HG02852 (cell line): ENCODE data around the gene CIB4.

Source experiments
- ATAC-seq: cut with Tn5 transposase; IDR thresholded peaks from one replicate; pipeline ENCODE4 v1.9.1; 2021; ENCODE audit warnings: mild to moderate bottlenecking, moderate library complexity; ENCODE audit not compliant: unreplicated experiment

CIB4 gene

DNA sequence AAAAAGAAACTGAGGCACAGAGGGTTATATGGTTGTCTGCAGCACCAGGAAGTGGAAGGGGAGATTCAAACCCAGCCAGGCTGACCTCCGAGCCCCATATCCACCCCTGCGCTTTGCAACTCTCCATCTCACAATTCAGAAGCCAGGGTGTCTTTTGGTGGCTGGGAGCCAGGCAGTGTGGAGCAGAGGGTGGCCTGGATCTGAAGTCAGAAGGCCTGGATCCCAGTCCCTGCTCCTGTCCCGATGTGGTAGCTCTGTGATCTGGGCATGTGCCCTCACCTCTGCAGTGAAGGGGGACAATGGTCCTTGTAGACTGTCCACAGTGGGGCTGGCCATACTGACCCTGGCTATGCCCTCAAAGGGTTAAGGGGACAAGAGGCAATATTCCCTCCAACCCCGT, 57.0 kb downstream of the CIB4 start:
- no peak for ATAC-seq

GRCh38 chr2:26583381-26583911, 57.7 kb downstream of the CIB4 start:
- ATAC-seq, result no peak

DNA sequence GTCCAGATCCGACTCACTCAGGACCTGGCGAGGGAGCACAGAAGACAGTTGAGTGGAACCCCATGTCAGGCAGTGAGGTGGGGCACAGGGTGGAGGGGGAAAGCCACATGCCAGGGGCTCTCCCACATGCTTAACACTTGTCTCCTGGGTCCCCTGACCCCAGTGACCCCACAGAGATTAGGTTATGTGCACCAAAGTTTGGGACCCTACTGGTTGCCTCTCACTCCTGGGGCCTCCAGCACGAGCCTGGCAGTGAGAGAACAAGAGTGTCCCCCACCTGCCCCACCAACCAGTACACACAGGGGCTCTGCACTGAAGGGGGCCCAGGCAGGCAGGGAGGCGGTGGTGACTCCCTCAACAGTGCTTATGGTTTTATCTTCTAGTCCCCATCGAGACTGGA, 58.3 kb downstream of the CIB4 start:
- ATAC-seq, result no peak

- ATAC-seq, result no peak
These were observed 58.9 kb downstream of the CIB4 start for GRCh38 chr2:26581991-26582842.

DNA sequence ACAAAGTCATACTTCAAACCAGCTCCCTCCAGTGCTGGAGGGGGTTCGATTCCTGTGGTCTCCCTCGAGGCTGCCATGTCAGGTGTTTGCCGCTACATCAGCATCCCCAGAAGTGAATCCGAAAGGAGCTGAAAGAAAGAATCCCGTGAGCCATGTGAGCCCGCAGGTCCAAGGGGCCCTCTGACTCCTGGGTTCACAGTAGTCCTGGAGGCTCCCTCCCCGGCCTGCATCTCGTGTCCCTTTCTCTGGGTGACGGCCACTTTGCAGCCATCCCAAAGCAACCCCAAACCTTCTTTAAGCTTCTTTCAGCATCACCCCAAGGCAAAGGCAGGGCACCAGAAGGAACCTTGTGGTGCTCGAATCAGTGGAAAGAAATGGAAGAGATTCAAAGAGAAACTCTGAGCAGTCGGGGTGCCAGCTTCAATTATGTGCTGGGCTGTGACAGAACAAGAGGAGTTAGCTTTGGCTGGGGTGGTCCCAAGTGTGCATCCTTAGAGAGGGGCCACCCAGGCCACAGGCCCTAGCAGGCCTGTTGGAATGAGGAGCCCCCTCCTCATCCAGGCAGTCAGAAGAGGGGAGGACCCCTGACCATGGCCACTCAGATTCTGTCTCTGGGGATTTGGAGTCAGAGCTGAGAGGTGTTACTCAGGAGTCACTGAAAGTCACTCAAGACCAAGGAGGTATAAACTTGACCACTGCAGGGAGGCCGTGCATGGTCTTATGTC, 59.7 kb downstream of the CIB4 start:
- ATAC-seq, result no peak

- no peak for ATAC-seq
These were observed 60.4 kb downstream of the CIB4 start for GRCh38 chr2:26580751-26581150.

- ATAC-seq, result no peak
These were observed 61.0 kb downstream of the CIB4 start for GRCh38 chr2:26580151-26580550.

- ATAC-seq, result no peak
These were observed 61.5 kb downstream of the CIB4 start for GRCh38 chr2:26579723-26580040.

DNA sequence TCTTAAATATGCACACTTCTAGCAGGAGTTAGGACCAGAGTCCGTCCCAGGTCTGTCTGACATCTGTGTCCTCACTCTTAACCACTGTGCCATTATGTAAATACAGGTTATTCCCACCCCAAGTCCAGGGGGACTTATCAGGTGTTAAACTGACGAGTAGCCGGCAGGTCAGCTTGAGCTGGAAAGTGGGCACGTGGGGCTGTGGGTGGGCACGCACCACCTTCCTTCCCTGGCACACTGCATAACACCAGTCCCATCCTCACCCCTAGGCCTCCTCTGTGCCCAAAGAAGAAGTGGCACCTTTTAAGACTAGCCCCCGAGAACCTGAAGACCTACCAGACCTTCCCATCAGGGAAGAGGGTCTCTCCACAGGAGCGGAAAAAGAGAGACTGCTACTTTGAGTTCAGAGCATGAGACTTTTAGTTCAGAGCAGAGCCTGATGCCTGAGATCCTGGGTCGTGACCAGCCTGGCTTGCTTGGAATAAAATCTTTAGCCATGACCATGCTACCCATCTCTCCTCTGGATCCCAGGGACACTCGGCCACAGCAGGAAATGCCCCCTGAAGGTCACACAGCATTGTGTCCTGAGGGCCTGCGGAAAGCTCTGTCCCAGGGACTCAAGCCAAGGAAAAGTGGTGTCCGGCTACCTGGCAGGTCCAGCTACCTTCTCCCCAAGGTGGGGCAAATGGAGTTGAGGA, 62.0 kb downstream of the CIB4 start:
- ATAC-seq, result no peak

GRCh38 chr2:26578581-26578980, 62.6 kb downstream of the CIB4 start:
- no peak for ATAC-seq

DNA sequence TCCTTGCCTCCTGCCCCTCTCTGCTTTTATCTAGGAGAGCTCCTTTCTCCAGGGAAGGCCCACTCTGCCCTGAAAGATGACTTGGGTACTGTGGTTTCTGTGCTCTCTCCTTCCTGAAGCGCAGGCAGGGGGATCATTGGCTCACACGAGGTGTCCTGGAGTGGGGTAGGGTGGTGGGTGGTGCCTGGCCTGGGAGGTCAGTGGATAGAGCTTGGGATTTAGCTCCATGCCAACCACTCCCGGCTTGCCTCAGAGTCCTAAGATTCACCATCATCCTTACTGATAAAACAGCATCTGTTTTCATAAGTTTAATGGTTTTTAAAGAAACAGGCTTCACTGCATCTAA, 63.1 kb downstream of the CIB4 start:
- ATAC-seq, result no peak

DNA sequence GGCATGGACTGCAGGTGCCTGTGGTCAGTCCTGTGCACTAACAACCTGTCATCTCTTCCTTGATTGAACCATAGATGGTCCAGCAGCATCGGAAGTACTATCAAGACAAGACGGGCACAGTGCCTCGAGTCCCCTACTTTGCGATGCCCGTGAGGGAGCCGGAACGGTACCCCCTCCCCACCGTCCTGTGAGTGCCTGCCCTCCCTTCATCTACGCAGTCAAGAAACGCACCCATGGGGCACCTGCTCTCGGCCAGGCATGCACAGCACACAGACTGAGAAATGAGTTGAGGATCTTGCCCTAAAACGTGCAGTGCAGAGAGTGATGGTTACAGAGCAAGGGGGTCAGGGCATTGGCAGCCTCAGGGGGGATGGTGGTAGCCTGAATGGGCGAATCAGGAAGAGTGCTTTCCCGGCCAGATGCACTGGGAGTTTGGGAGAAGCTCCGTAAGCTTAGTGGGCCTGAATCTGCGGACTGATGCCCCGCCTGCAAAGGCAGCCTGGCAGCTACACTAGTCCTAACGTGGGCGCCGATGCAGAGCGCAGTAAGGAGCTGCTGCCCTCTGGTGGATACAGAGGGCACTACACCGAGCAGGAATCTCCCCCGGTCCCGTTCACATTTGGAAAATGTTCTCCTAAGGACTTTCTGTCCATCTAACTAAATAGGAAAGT, 63.6 kb downstream of the CIB4 start:
- ATAC-seq, result no peak

DNA sequence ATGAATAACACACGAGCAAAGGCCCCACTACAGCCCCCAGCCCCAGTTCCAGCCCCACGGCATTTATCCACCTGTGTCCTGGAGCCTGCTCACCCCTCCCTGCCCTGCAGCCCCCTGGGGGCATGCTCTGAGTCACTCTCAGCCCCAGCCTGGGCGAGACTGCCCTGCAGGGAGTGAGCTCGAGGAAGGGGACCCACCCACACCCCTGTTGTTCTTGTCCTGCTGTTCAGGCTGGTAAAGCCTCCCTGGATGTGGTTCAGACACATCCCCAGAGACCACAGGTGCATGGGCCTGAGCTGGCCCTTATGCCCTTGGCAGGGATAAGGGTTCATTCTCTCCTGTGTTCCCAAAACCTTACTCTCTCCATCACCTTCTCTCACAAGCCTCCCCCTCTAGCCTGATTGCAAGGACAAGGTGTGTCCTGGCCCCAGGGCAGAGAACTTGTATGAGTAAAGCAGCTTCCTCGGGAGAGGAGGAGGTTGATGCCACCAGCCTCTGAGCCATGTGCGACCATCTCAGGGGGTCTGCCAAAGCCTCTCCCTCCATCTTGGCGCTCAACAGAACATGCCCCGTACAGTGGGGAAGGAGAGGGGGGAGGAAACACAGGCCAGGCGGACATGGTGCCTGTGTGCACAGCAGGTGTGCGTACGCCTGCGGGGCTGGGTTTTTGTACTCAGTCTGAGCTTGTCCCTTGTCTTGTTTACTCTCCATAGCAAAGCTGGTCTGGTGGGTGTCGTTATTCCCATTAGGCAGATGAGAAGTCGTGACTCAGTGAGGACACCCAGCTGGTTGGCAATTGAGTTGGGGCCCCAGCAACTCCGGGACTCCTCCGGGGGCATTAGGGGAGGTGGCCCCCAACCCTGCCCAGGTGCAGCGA, 64.4 kb downstream of the CIB4 start:
- no peak for ATAC-seq

DNA sequence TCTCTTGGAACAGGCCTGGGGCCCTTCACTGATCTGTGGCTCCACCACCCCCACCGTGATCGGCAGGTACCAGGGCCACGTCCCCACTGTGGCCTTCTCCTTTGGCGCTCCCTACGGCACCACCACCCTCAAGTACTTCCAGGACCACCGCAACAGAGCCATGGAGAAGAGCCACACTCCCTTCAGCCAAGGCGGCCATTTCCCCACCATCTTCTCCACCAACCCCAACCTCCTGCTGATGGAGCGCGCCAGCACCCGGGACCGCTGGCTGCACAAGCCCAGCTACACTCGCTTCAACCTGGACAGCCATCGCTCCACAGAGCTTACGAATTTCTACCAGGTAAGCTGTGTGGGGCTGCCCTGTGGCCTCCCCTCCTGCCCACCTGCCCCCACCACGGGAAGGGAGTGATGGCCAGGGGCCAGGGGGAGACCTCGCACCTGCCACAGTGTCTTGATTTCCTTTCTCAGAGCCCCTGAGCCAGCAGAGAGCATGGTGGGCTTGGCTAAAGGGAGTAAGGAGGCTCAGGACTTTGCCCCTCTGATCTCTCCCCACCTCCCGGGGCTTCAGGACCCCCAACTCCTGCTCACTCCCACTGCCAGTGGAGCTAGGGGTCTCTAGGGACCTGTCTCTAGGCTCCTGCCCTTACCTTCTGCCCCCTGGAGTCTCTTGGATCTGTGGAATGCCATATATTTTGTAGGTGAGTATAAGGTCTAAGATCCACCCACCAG, 65.2 kb downstream of the CIB4 start:
- ATAC-seq, result no peak

DNA sequence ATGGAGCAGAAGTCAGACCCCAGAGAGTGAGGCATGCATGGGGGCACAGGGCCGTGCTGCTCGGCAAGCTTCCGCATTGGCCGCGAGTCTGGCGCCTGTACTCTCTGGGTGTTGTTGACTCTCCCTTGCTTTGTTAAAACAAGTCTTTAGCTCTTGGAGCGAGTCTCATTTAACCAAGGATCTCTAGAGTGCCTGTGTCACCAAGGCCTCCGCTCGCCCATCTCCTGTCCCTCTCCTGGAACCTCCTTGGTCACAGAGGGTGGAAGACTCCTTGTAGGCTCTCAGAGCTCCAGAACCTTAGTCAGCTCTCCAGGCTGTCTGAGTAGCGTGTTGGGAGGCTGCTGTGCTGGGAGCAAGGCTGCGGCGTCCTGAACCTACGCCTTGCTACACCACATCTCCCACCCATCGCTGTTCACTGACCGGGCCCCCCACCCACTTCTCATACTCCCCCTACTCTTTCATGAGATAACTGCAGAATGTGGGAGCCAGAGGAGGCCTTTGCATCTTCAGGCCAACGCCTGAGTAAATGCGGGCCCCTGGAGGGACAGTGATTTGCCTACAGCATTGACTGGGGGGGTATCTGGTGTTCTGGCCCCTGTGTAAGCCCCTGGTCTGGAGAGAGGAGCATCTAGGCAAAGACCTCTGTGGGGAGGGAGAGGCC, 66.1 kb downstream of the CIB4 start:
- no peak for ATAC-seq

DNA sequence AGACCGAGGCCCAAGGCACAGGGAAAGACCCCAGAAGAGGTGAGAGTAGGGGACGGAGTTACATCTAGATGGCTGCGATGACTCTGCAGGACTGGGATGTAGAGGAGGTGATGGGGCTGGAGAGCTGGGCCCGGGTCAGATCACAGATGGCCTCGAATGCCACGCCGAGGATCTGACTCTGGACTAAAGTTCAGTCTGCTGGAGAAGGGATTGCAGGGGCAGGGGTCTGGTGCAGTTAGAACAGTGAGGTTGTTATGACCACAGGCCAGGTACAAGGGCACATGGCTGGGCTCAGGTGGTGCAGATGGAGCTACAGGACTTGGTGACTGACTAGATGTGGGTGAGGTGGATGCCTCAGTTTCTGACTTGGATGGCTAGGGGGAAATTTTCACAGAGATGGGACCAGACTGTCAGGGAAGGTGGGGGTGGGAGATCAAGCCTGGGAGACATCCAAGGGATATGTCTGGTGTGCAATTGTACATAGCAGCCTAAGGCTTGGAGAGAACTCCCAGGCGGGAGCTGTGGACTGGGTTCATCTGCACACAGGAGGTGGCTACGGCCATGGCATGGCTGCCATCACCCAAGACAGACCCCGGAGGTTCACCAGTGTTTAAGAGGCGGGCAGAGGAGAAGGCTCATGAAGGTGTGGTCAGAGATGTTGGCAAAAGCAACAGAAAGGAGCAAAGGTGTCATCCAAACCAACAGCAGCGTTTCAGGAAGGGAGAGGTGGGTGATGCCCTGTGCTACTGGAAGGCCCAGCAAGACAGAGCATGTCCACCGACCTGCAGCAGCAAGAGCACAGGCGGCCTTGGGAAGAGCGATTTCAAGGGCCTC, 66.9 kb downstream of the CIB4 start:
- no peak for ATAC-seq

- ATAC-seq, result no peak
These were observed 67.8 kb downstream of the CIB4 start for GRCh38 chr2:26573241-26573925.

DNA sequence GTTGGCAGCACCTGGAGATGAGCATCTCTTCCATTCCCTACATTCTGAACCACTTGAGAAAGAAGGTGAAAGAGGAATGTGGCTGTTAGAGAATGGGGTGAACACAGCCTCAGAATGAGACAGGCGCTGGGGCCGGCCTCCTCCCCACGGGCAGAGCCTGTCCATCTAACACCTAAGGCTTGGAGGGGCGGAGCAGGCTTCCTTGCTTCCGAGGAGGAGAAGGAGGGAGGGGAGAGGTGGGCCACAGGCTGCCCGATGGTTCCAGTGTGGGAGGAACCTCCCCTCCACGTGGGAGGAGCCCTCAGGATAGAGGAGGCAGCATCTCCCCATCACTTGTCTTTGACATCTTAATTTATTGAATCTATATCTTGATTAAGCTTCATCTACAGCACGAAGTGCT, 68.6 kb downstream of the CIB4 start:
- ATAC-seq, result no peak
